Measurements from ENCODE around the gene HCN2. TPM values are rescaled to one million over a fixed set of nuclear protein-coding genes. Genes with fewer than 3 reads are reported as not detected.

The HCN2 gene
- total and polyA plus RNA-seq, 9 of the 15 experiments (the other 6 are each of a cell fraction or from before 2014, with no cell fraction given), result 0.29 to 4.2 (median 0.82) TPM; not detected in 2

DNA sequence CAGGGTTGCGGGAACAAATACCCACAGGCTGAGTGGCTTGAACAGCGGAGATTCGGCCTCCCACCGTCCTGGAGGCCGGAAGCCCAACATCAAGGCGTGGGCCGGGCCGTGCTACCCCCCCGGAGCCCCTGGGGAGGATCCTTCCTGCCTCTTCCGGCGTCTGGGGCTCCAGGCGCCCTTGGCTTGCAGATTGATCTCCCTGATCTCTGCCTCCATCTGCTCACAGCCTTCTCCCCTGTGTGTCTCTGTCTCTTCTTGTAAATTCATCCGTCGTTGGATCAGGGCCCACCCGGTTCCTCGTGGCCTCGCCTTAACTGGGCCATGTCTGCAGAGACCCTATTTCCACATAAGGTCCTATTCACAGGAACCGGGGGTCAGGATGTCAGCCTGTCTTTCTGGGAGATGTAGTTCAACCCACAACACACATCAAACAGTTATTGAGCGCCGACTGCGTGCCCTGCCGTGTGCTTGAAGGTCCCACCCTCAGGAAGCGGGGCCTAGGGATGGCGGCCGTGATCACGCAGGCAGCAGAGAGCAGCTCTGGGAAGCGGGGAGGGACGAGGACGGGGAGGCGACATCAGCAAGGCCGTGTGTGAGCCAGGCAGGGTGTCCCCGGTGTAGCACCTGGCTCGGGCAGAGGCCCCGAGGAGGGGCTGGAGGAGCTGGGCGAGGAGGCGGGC, 21.3 kb downstream of the HCN2 start (continued):
- TF ChIP-seq, protein P1, sequence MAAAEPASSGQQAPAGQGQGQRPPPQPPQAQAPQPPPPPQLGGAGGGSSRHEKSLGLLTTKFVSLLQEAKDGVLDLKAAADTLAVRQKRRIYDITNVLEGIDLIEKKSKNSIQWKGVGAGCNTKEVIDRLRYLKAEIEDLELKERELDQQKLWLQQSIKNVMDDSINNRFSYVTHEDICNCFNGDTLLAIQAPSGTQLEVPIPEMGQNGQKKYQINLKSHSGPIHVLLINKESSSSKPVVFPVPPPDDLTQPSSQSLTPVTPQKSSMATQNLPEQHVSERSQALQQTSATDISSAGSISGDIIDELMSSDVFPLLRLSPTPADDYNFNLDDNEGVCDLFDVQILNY (CRISPR knock-in tag; IDR thresholded peaks at IDR 0.05), result no peak
- TF ChIP-seq ZNF561 (CRISPR knock-in tag; conservative IDR thresholded peaks at IDR 0.05), result no peak
- TF ChIP-seq NR4A1 (CRISPR knock-in tag; IDR thresholded peaks at IDR 0.05), result no peak
- TF ChIP-seq NR4A1 (tag; IDR thresholded peaks at IDR 0.05), result no peak
- TF ChIP-seq, protein P2, sequence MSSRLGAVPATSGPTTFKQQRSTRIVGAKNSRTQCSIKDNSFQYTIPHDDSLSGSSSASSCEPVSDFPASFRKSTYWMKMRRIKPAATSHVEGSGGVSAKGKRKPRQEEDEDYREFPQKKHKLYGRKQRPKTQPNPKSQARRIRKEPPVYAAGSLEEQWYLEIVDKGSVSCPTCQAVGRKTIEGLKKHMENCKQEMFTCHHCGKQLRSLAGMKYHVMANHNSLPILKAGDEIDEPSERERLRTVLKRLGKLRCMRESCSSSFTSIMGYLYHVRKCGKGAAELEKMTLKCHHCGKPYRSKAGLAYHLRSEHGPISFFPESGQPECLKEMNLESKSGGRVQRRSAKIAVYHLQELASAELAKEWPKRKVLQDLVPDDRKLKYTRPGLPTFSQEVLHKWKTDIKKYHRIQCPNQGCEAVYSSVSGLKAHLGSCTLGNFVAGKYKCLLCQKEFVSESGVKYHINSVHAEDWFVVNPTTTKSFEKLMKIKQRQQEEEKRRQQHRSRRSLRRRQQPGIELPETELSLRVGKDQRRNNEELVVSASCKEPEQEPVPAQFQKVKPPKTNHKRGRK (tag; IDR thresholded peaks at IDR 0.05), result no peak
- TF ChIP-seq CBX1 (IDR thresholded peaks at IDR 0.05; ENCODE audit: low read depth), result peak; percentile 29; the same call in 1 of the 2 replicates
- peak; percentile 61 for TF ChIP-seq ZFX (CRISPR knock-in tag; IDR thresholded peaks at IDR 0.05)
- no peak for TF ChIP-seq CCNT2 (IDR thresholded peaks at IDR 0.05; ENCODE audit: borderline replicate concordance, extremely low read depth, insufficient read length, low read depth, low read length)
- TF ChIP-seq, protein P3, sequence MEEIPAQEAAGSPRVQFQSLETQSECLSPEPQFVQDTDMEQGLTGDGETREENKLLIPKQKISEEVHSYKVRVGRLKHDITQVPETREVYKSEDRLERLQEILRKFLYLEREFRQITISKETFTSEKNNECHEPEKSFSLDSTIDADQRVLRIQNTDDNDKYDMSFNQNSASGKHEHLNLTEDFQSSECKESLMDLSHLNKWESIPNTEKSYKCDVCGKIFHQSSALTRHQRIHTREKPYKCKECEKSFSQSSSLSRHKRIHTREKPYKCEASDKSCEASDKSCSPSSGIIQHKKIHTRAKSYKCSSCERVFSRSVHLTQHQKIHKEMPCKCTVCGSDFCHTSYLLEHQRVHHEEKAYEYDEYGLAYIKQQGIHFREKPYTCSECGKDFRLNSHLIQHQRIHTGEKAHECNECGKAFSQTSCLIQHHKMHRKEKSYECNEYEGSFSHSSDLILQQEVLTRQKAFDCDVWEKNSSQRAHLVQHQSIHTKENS (CRISPR knock-in tag; IDR thresholded peaks at IDR 0.05), result no peak
- no peak for TF ChIP-seq POLR3G (IDR thresholded peaks at IDR 0.05; ENCODE audit: extremely low read depth, insufficient read length, insufficient replicate concordance)
- TF ChIP-seq, protein P4, sequence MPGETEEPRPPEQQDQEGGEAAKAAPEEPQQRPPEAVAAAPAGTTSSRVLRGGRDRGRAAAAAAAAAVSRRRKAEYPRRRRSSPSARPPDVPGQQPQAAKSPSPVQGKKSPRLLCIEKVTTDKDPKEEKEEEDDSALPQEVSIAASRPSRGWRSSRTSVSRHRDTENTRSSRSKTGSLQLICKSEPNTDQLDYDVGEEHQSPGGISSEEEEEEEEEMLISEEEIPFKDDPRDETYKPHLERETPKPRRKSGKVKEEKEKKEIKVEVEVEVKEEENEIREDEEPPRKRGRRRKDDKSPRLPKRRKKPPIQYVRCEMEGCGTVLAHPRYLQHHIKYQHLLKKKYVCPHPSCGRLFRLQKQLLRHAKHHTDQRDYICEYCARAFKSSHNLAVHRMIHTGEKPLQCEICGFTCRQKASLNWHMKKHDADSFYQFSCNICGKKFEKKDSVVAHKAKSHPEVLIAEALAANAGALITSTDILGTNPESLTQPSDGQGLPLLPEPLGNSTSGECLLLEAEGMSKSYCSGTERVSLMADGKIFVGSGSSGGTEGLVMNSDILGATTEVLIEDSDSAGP (CRISPR knock-in tag; IDR thresholded peaks at IDR 0.05), result no peak
- TF ChIP-seq, protein P5, sequence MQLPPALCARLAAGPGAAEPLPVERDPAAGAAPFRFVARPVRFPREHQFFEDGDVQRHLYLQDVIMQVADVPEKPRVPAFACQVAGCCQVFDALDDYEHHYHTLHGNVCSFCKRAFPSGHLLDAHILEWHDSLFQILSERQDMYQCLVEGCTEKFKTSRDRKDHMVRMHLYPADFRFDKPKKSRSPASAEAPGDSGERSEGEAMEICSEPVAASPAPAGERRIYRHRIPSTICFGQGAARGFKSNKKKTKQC (CRISPR knock-in tag; IDR thresholded peaks at IDR 0.05), result no peak
- peak; percentile 62 for TF ChIP-seq CXXC5 (CRISPR knock-in tag; IDR thresholded peaks at IDR 0.05)
- TF ChIP-seq, protein P6, sequence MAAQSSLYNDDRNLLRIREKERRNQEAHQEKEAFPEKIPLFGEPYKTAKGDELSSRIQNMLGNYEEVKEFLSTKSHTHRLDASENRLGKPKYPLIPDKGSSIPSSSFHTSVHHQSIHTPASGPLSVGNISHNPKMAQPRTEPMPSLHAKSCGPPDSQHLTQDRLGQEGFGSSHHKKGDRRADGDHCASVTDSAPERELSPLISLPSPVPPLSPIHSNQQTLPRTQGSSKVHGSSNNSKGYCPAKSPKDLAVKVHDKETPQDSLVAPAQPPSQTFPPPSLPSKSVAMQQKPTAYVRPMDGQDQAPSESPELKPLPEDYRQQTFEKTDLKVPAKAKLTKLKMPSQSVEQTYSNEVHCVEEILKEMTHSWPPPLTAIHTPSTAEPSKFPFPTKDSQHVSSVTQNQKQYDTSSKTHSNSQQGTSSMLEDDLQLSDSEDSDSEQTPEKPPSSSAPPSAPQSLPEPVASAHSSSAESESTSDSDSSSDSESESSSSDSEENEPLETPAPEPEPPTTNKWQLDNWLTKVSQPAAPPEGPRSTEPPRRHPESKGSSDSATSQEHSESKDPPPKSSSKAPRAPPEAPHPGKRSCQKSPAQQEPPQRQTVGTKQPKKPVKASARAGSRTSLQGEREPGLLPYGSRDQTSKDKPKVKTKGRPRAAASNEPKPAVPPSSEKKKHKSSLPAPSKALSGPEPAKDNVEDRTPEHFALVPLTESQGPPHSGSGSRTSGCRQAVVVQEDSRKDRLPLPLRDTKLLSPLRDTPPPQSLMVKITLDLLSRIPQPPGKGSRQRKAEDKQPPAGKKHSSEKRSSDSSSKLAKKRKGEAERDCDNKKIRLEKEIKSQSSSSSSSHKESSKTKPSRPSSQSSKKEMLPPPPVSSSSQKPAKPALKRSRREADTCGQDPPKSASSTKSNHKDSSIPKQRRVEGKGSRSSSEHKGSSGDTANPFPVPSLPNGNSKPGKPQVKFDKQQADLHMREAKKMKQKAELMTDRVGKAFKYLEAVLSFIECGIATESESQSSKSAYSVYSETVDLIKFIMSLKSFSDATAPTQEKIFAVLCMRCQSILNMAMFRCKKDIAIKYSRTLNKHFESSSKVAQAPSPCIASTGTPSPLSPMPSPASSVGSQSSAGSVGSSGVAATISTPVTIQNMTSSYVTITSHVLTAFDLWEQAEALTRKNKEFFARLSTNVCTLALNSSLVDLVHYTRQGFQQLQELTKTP (IDR thresholded peaks at IDR 0.05; ENCODE audit: low read depth in 1 of 2, partially characterized antibody in 2 of 2), result no peak
- TF ChIP-seq, protein P7, sequence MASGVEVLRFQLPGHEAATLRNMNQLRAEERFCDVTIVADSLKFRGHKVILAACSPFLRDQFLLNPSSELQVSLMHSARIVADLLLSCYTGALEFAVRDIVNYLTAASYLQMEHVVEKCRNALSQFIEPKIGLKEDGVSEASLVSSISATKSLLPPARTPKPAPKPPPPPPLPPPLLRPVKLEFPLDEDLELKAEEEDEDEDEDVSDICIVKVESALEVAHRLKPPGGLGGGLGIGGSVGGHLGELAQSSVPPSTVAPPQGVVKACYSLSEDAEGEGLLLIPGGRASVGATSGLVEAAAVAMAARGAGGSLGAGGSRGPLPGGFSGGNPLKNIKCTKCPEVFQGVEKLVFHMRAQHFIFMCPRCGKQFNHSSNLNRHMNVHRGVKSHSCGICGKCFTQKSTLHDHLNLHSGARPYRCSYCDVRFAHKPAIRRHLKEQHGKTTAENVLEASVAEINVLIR (CRISPR knock-in tag; IDR thresholded peaks at IDR 0.05), result no peak
